GM19193 (cell line): Measurements from ENCODE around the gene MBNL2.

Experiments used
- POLR2A ChIP-seq: IDR thresholded peaks from 4 replicates; pipeline ENCODE4 v1.6.1; 2011; ENCODE audit not compliant: insufficient read depth, insufficient read length; ENCODE audit errors: extremely low read depth

Gene MBNL2

GRCh38 chr13:97359181-97360057, 137.3 kb downstream of the MBNL2 start:
- no peak for TF ChIP-seq POLR2A

- TF ChIP-seq POLR2A, result no peak
Observed at GRCh38 chr13:97360610-97361009, 138.5 kb downstream of the MBNL2 start.

GRCh38 chr13:97364031-97364430, 141.9 kb downstream of the MBNL2 start:
- TF ChIP-seq POLR2A, result no peak

- no peak for TF ChIP-seq POLR2A
Observed at GRCh38 chr13:97364827-97365226, 142.7 kb downstream of the MBNL2 start.

GRCh38 chr13:97366172-97366688, 144.1 kb downstream of the MBNL2 start:
- no peak for TF ChIP-seq POLR2A

- no peak for TF ChIP-seq POLR2A
Observed at GRCh38 chr13:97367016-97367822, 145.1 kb downstream of the MBNL2 start.

- TF ChIP-seq POLR2A, result no peak
Observed at GRCh38 chr13:97369261-97369893, 147.2 kb downstream of the MBNL2 start.

- no peak for TF ChIP-seq POLR2A
Observed at GRCh38 chr13:97371486-97372109, 149.5 kb downstream of the MBNL2 start.

GRCh38 chr13:97372936-97373335, 150.8 kb downstream of the MBNL2 start:
- no peak for TF ChIP-seq POLR2A

GRCh38 chr13:97373787-97374186, 151.7 kb downstream of the MBNL2 start:
- TF ChIP-seq POLR2A, result no peak

GRCh38 chr13:97376981-97377380, 154.8 kb downstream of the MBNL2 start:
- TF ChIP-seq POLR2A, result no peak

GRCh38 chr13:97379386-97379785, 157.3 kb downstream of the MBNL2 start:
- no peak for TF ChIP-seq POLR2A

- no peak for TF ChIP-seq POLR2A
Observed at GRCh38 chr13:97380696-97381095, 158.6 kb downstream of the MBNL2 start.

GRCh38 chr13:97381189-97381588, 159.1 kb downstream of the MBNL2 start:
- no peak for TF ChIP-seq POLR2A

- TF ChIP-seq POLR2A, result no peak
Observed at GRCh38 chr13:97382276-97382675, 160.1 kb downstream of the MBNL2 start.

GRCh38 chr13:97384371-97384770, 162.2 kb downstream of the MBNL2 start:
- TF ChIP-seq POLR2A, result no peak

GRCh38 chr13:97385146-97385545, 163.0 kb downstream of the MBNL2 start:
- no peak for TF ChIP-seq POLR2A
